Mucosa of descending colon (tissue), 3 donors: ENCODE measurements around the gene CYP2R1. TPM values are rescaled to one million over a fixed set of nuclear protein-coding genes. Genes with fewer than 3 reads are reported as not detected.

Experiments used
- ATAC-seq: fragments of 200-7000 bp; cut with Tn5 transposase; one replicate; pipeline ENCODE4 v1.9.1; 2020; ENCODE audit warnings: mild to moderate bottlenecking, moderate library complexity
- DNase-seq, 3 donors: peaks; one replicate each; pipeline ENCODE4 v3.0.0-alpha.2; 2020
- H3K36me3 ChIP-seq: fragments of 200-600 bp; one replicate; pipeline ENCODE4 v1.8.0; 2021; ENCODE audit warnings: low read depth, mild to moderate bottlenecking
- H3K4me1 ChIP-seq: fragments of 200-600 bp; one replicate; pipeline ENCODE4 v1.8.0; 2021; ENCODE audit warnings: low read depth, mild to moderate bottlenecking
- H3K4me3 ChIP-seq: fragments of 200-600 bp; one replicate; pipeline ENCODE4 v1.8.0; 2021; ENCODE audit warnings: mild to moderate bottlenecking
- H3K9me3 ChIP-seq: fragments of 200-600 bp; one replicate; pipeline ENCODE4 v1.8.0; 2021; ENCODE audit warnings: mild to moderate bottlenecking
- CTCF ChIP-seq: fragments of 200-600 bp; IDR thresholded peaks from one replicate; pipeline ENCODE4 v1.8.0; 2022; ENCODE audit warnings: antibody characterized with exemption, mild to moderate bottlenecking
- intact Hi-C, 2 donors: fragments of 100-400 bp; cut with DNase I in 1 of 2; cut with micrococcal nuclease in 1 of 2; formaldehyde crosslinking; loops; one replicate each; pipeline versions ENCODE4 v1.11.0 to v1.11.1; 2022; cut with DNase I, micrococcal nuclease
- long read RNA-seq, 2 donors: library from polyadenylated mRNA; unstranded; transcript quantifications; one replicate each; pipeline ENCODE4 v2.0.0, GENCODE V29; 2019 to 2021
- total RNA-seq, 3 donors: library from RNA; stranded (reverse); fragmentation: NEBNext Ultra II Directional in 2 of 3; extraction: Animal tissue kit (Norgen Biotek cat#: 25700) in 2 of 3; gene quantifications; one replicate each; pipeline versions ENCODE4 v1.2.1 to v1.2.4, GENCODE V29; 2021 to 2023
- donor health status: DM: no; HTN: no; CAD: no; lungs with moderate emphysema.
- donor health status: DM: no; HTN: no; CAD: no.
- donor health status: DM: no; HTN: yes; CAD: no.

CYP2R1 gene
- 10 to 100 TPM; 11.7 to 23.9 (median 15.5) TPM for total RNA-seq
- long read RNA-seq, donor 1, partial matches to known transcripts: 0 of 13 reads
- long read RNA-seq, donor 1, other reads (novel, unspliced or antisense): 8 of 13 reads
- long read RNA-seq, donor 2, partial matches to known transcripts: 2 of 16 reads
- long read RNA-seq, donor 2, other reads (novel, unspliced or antisense): 8 of 16 reads

- no peaks in the 10 kb centered on the region for H3K36me3 ChIP-seq
- peaks cover 20% of the 10 kb centered on the region for H3K4me1 ChIP-seq
- TF ChIP-seq CTCF: no peak
- intact Hi-C loops: no loop called here
- no peaks in the 10 kb centered on the region for H3K9me3 ChIP-seq
- DNase-seq (peak; percentile 97 to 98 (median 97)), ATAC-seq (peak; percentile 95)
- H3K4me3 ChIP-seq: peak within 1 kb of the TSS; percentile 45
These were observed at the start of gene CYP2R1 for GRCh38 chr11:14892036-14892556. Gene CYP2R1, minus strand, starts transcription at chr11:14892231. Its CDS starts 26 bp downstream, at chr11:14892205.

GRCh38 chr11:14938936-14939335 lies 46.9 kb upstream of the CYP2R1 start:
- no peaks in the 10 kb centered on the region for H3K9me3 ChIP-seq
- H3K4me3 ChIP-seq: no peak overlapping the region
- TF ChIP-seq CTCF: no peak
- no peaks in the 10 kb centered on the region for H3K4me1 ChIP-seq
- intact Hi-C loops: no loop called here
- DNase-seq (no peak), ATAC-seq (no peak)
- no peaks in the 10 kb centered on the region for H3K36me3 ChIP-seq

GRCh38 chr11:14934641-14935351 lies 42.8 kb upstream of the CYP2R1 start:
- ATAC-seq: no peak
- no peak overlapping the region for H3K4me3 ChIP-seq
- no peak for TF ChIP-seq CTCF
- H3K9me3 ChIP-seq: no peaks in the 10 kb centered on the region
- no peaks in the 10 kb centered on the region for H3K4me1 ChIP-seq
- no peaks in the 10 kb centered on the region for H3K36me3 ChIP-seq
- DNase-seq: no peak
- intact Hi-C loops: no loop called here

GRCh38 chr11:14932447-14932846 lies 40.4 kb upstream of the CYP2R1 start:
- TF ChIP-seq CTCF: no peak
- no peaks in the 10 kb centered on the region for H3K36me3 ChIP-seq
- H3K9me3 ChIP-seq: no peaks in the 10 kb centered on the region
- ATAC-seq (no peak), DNase-seq (no peak)
- no peaks in the 10 kb centered on the region for H3K4me1 ChIP-seq
- intact Hi-C loops: no loop called here
- H3K4me3 ChIP-seq: no peak overlapping the region

GRCh38 chr11:14930369-14930768 lies 38.3 kb upstream of the CYP2R1 start:
- no peak for DNase-seq
- no peak for TF ChIP-seq CTCF
- Histone ChIP-seq H3K9me3 (no peaks in the 10 kb centered on the region), H3K36me3 (no peaks in the 10 kb centered on the region), H3K4me1 (no peaks in the 10 kb centered on the region), H3K4me3 (no peak overlapping the region)
- intact Hi-C loops: no loop called here
- no peak for ATAC-seq
